Stimulated activated CD8-positive, alpha-beta memory T cell treated with anti-CD3 and anti-CD28 coated beads, Interleukin-4, amount 100 ng/mL, for 24 hours (primary cell): ENCODE data around the gene MMP17.

Experiments used
- DNase-seq: peaks from one replicate; pipeline ENCODE4 v3.0.0-alpha.2; 2020; ENCODE audit warnings: low read depth

MMP17 gene

GRCh38 chr12:131850856-131851559 is 22.8 kb downstream of the MMP17 start:
- no peak for DNase-seq

- no peak for DNase-seq
Measured at GRCh38 chr12:131851741-131852550, 23.8 kb downstream of the MMP17 start.

GRCh38 chr12:131852551-131853299 is 24.5 kb downstream of the MMP17 start:
- DNase-seq, result no peak

- no peak for DNase-seq
Measured at GRCh38 chr12:131853832-131854797, 25.9 kb downstream of the MMP17 start.

- DNase-seq, result no peak
Measured at GRCh38 chr12:131854861-131855476, 26.8 kb downstream of the MMP17 start.

GRCh38 chr12:131855521-131856142 is 27.4 kb downstream of the MMP17 start:
- no peak for DNase-seq

GRCh38 chr12:131856366-131857097 is 28.3 kb downstream of the MMP17 start:
- DNase-seq, result no peak

- no peak for DNase-seq
Measured at GRCh38 chr12:131857908-131858850, 30.0 kb downstream of the MMP17 start.

- no peak for DNase-seq
Measured at GRCh38 chr12:131860472-131861260, 32.5 kb downstream of the MMP17 start.

- no peak for DNase-seq
Measured at GRCh38 chr12:131861261-131862083, 33.3 kb downstream of the MMP17 start.

- no peak for DNase-seq
Measured at GRCh38 chr12:131862084-131862441, 33.9 kb downstream of the MMP17 start.

- DNase-seq, result no peak
Measured at GRCh38 chr12:131862600-131862993, 34.4 kb downstream of the MMP17 start.

- no peak for DNase-seq
Measured at GRCh38 chr12:131862994-131863710, 35.0 kb downstream of the MMP17 start.

- DNase-seq, result no peak
Measured at GRCh38 chr12:131863711-131864396, 35.7 kb downstream of the MMP17 start.

GRCh38 chr12:131864469-131864868 is 36.3 kb downstream of the MMP17 start:
- DNase-seq, result no peak
